Keratinocyte (primary cell): Measurements from ENCODE around the gene IGFN1. TPM values are rescaled to one million over a fixed set of nuclear protein-coding genes. Genes with fewer than 3 reads are reported as not detected.

Experiments
- DNase-seq: peaks from one replicate; pipeline ENCODE4 v3.0.0-alpha.2; 2011; ENCODE audit warnings: low read depth, missing footprints, low spot score
- FAIRE-seq: peaks from 2 replicates; lab custom pipeline; 2011; peaks lifted over from hg19 to GRCh38; lab: Jason Lieb, UNC
- H2AFZ ChIP-seq: 2 replicates; pipeline ENCODE4 v1.6.0; 2012; ENCODE audit warnings: low read length, control low read depth, inconsistent platforms; ENCODE audit not compliant: control insufficient read depth
- H3K27ac ChIP-seq: 2 replicates; pipeline ENCODE4 v1.5.1; 2011; ENCODE audit warnings: low read length; ENCODE audit not compliant: control insufficient read depth, insufficient read depth
- H3K27me3 ChIP-seq: 3 replicates; pipeline ENCODE4 v1.6.0; 2011; ENCODE audit warnings: low read length; ENCODE audit not compliant: control insufficient read depth, insufficient read depth; ENCODE audit errors: extremely low read depth
- H3K36me3 ChIP-seq, 2 experiments: 2 replicates in 1 of 2; 3 replicates in 1 of 2; pipeline ENCODE4 v1.5.1; 2011; ENCODE audit warnings: low read length in 2 of 2, mild to moderate bottlenecking in 1 of 2; ENCODE audit not compliant: control insufficient read depth in 2 of 2, insufficient read depth in 2 of 2; ENCODE audit errors: extremely low read depth in 1 of 2
- H3K4me1 ChIP-seq: 3 replicates; pipeline ENCODE4 v1.5.1; 2011; ENCODE audit warnings: low read length; ENCODE audit not compliant: control insufficient read depth, insufficient read depth; ENCODE audit errors: extremely low read depth
- H3K4me2 ChIP-seq: 3 replicates; pipeline ENCODE4 v1.6.0; 2011; ENCODE audit warnings: low read depth, low read length; ENCODE audit not compliant: control insufficient read depth, insufficient read depth; ENCODE audit errors: extremely low read depth
- H3K4me3 ChIP-seq, 3 experiments: fragments of 200-600 bp in 1 of 3; sonication (generic) in 1 of 3; 2 replicates in 2 of 3; 3 replicates in 1 of 3; pipeline ENCODE4 v1.5.1; 2011 to 2016; ENCODE audit warnings: low read length in 3 of 3, mild to moderate bottlenecking in 3 of 3, control low read depth in 2 of 3, inconsistent platforms in 1 of 3, low read depth in 1 of 3, mixed read lengths in 1 of 3, mixed run types in 1 of 3, moderate library complexity in 1 of 3; ENCODE audit not compliant: control insufficient read depth in 2 of 3, insufficient read depth in 2 of 3; ENCODE audit errors: extremely low read depth in 1 of 3
- H3K79me2 ChIP-seq: 2 replicates; pipeline ENCODE4 v1.6.0; 2012; ENCODE audit warnings: low read length; ENCODE audit not compliant: control insufficient read depth, insufficient read depth
- H3K9ac ChIP-seq: 3 replicates; pipeline ENCODE4 v1.6.0; 2011; ENCODE audit warnings: low read length; ENCODE audit not compliant: control insufficient read depth, insufficient read depth; ENCODE audit errors: extremely low read depth
- H3K9me1 ChIP-seq: 3 replicates; pipeline ENCODE4 v1.6.0; 2011; ENCODE audit warnings: low read length; ENCODE audit not compliant: control insufficient read depth, insufficient read depth; ENCODE audit errors: extremely low read depth
- H3K9me3 ChIP-seq: 2 replicates; pipeline ENCODE4 v1.5.1; 2012; ENCODE audit warnings: low read depth, low read length; ENCODE audit not compliant: control insufficient read depth
- H4K20me1 ChIP-seq: 3 replicates; pipeline ENCODE4 v1.6.0; 2011; ENCODE audit warnings: low read length; ENCODE audit not compliant: control insufficient read depth, insufficient read depth; ENCODE audit errors: extremely low read depth
- EZH2 ChIP-seq: IDR thresholded peaks from one replicate; pipeline ENCODE4 v1.6.1; 2012; ENCODE audit warnings: inconsistent platforms, mild to moderate bottlenecking, low read length, moderate library complexity
- dilution Hi-C: fragments of 300-500 bp; cut with MboI; formaldehyde crosslinking; loops from one replicate; pipeline ENCODE4 v1.7.0; 2020; ENCODE audit warnings: low sequenced_read_pairs; ENCODE audit not compliant: extremely low pct_ligation_motif_present
- polyA plus RNA-seq, 5 experiments: library from polyadenylated mRNA; depleted of rRNA in 3 of 5; stranded (reverse) in 3 of 5; stranded (forward) in 1 of 5; unstranded in 1 of 5; fragments of >200 nt; gene quantifications; 1 replicate in 1 of 5; 2 replicates in 3 of 5; 3 replicates in 1 of 5; pipeline versions ENCODE4 v1.2.1 to v1.2.3, GENCODE V29; 2011 to 2012; ENCODE audit warnings: missing spikeins in 2 of 5, low read depth in 1 of 5, low replicate concordance in 1 of 5
- TF ChIP-seq, protein P1 (sequence below), 3 experiments: IDR thresholded peaks in 1 of 3; conservative IDR thresholded peaks in 1 of 3; optimal IDR thresholded peaks in 1 of 3; 2 replicates in 2 of 3; 3 replicates in 1 of 3; pipeline versions ENCODE3 to v1.5.1; 2011; ENCODE audit warnings: low read length in 3 of 3, mild to moderate bottlenecking in 3 of 3, moderate library complexity in 2 of 3, control low read depth in 1 of 3, inconsistent platforms in 1 of 3; ENCODE audit not compliant: insufficient read depth in 2 of 3; ENCODE audit errors: extremely low read depth in 1 of 3

Gene IGFN1
- polyA plus RNA-seq, 1 donor (not counting 4 experiments of a cell fraction or from before 2014, with no cell fraction given), result not detected

DNA sequence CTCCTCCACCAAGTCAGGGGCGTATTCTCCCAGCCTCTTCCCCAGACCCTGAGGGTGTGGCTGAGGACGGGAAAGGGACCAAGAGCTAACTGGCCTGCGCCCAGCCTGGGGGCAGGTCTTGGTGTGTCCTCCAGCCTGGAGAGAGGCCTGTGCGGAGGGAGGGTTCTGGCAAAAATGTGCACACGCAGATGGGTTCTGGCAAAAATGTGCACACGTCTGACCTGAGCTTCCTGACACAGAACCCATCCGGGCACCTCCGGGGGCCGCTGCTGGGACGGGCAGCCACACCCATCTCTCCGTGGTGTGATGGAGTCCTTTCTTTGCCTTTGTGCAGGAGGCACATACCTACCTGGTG is 69.6 kb downstream of the IGFN1 start:
- H3K9ac ChIP-seq, result peak overlapping the region; percentile 85
- no peaks in the 10 kb centered on the region for H3K27me3 ChIP-seq
- H3K9me1 ChIP-seq, result no peaks in the 10 kb centered on the region
- peak overlapping the region; percentile 76 for H3K4me2 ChIP-seq
- peak overlapping the region; percentile 40 for H2AFZ ChIP-seq
- peaks cover 30% of the 10 kb centered on the region for H3K4me1 ChIP-seq
- H3K9me3 ChIP-seq, result no peaks in the 10 kb centered on the region
- no peaks in the 10 kb centered on the region for H3K36me3 ChIP-seq
- H4K20me1 ChIP-seq, result no peaks in the 10 kb centered on the region
- TF ChIP-seq, protein P1, sequence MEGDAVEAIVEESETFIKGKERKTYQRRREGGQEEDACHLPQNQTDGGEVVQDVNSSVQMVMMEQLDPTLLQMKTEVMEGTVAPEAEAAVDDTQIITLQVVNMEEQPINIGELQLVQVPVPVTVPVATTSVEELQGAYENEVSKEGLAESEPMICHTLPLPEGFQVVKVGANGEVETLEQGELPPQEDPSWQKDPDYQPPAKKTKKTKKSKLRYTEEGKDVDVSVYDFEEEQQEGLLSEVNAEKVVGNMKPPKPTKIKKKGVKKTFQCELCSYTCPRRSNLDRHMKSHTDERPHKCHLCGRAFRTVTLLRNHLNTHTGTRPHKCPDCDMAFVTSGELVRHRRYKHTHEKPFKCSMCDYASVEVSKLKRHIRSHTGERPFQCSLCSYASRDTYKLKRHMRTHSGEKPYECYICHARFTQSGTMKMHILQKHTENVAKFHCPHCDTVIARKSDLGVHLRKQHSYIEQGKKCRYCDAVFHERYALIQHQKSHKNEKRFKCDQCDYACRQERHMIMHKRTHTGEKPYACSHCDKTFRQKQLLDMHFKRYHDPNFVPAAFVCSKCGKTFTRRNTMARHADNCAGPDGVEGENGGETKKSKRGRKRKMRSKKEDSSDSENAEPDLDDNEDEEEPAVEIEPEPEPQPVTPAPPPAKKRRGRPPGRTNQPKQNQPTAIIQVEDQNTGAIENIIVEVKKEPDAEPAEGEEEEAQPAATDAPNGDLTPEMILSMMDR (optimal IDR thresholded peaks at IDR 0.05 in 1 of 3, IDR thresholded peaks at IDR 0.05 in 1 of 3, conservative IDR thresholded peaks at IDR 0.05 in 1 of 3; ENCODE audit: extremely low read depth in 1 of 3, insufficient read depth in 2 of 3, low read length in 3 of 3), result no peak
- no peak for TF ChIP-seq EZH2
- H3K79me2 ChIP-seq, result no peaks in the 10 kb centered on the region
- dilution Hi-C loops, result no loop called here
- peak overlapping the region in 2 of 3 experiments; percentile 39 to 49 for H3K4me3 ChIP-seq
- peak overlapping the region; percentile 92 for H3K27ac ChIP-seq
- peak; percentile 67 for DNase-seq
- peak; percentile 13 for FAIRE-seq

DNA sequence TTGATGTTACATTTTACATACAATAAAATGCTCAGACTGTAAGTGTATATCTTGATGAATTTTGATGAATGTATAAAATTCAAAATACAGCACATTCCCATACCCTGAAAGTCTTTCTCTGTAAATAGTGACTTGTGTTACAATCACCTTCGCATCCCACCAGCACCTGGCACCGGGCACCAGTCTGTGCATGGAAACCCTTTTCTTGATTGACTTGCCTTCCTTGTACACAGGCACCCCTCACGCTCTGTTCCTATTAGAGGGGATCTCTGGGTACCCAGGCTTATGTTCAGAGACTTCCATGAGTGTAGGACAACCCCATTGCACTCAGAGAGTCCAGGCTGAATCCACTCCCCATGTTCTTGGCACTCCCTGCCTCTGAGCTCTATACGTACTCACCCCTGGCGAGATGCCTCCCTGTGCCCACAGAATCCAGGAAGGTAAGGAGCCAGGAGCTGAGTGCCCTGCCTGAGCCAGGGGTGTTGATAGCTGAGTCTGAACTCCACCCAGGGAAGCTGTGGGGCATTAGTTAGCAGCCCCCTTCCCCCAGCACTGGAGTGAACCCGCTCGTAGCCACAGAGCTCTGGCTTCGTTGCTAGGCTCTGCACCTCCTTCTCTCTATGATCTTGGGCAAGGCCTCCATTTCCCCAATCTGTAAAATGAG is 70.2 kb downstream of the IGFN1 start:
- Histone ChIP-seq H2AFZ (no peak overlapping the region), H3K9me3 (no peaks in the 10 kb centered on the region), H3K4me1 (peaks cover 36% of the 10 kb centered on the region), H3K4me2 (peak overlapping the region; percentile 76), H3K27me3 (no peaks in the 10 kb centered on the region), H4K20me1 (no peaks in the 10 kb centered on the region), H3K79me2 (no peaks in the 10 kb centered on the region), H3K36me3 (no peaks in the 10 kb centered on the region), H3K4me3 (no peak overlapping the region), H3K9me1 (no peaks in the 10 kb centered on the region), H3K9ac (peak overlapping the region; percentile 85), H3K27ac (peak overlapping the region; percentile 92)
- DNase-seq (peak; percentile 58), FAIRE-seq (peak; percentile 84)
- dilution Hi-C loops, result no loop called here
- no peak for TF ChIP-seq EZH2
- TF ChIP-seq, protein P1 (optimal IDR thresholded peaks at IDR 0.05 in 1 of 3, IDR thresholded peaks at IDR 0.05 in 1 of 3, conservative IDR thresholded peaks at IDR 0.05 in 1 of 3; ENCODE audit: extremely low read depth in 1 of 3, insufficient read depth in 2 of 3, low read length in 3 of 3), result no peak
